ENCODE measurements around the gene CFDP1.

CFDP1 gene

DNA sequence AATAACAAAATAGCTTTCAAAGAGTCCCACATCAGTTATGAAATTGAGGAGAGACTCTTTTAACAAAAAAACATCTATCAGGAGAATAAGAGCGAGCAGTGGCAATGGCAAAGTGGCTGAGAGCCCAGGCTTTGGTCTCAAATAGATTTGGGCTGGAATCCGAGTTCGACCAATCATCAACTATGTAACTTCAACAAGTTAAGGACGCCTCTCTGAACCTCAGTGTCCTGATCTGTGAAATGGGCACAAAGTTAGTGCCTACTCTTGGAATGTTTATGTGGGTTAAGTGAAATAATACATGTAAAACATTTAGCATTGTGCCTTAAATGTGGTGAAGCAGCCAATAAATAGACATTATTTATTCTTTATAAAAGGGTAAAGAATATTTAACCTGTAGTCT is 45.4 kb downstream of the CFDP1 start:
- Histone ChIP-seq H3K36me3 (peaks cover 20 to 71% (median 51%) of the 10 kb centered on the region in 11 experiments), H4K20me1 (peaks cover 9 to 100% (median 68%) of the 10 kb centered on the region in 11 experiments; a peak in 20 of 22 replicates), H3K4me2 (no peak overlapping the region), H3K9ac (no peak overlapping the region), H3K27me3 (peaks cover 0 to 96% (median 5%) of the 10 kb centered on the region in 11 experiments; a peak in 11 of 22 replicates), H3K4me3 (no peak overlapping the region), H3K9me3 (replicated peaks in 1 of 11) (no peaks in the 10 kb centered on the region), H3K4me1 (peaks cover 0 to 21% (median 17%) of the 10 kb centered on the region in 10 experiments; a peak in 13 of 20 replicates), H3K27ac (no peak overlapping the region)
- TF ChIP-seq Cebpa-rat (IDR thresholded peaks at IDR 0.05), result no peak

DNA sequence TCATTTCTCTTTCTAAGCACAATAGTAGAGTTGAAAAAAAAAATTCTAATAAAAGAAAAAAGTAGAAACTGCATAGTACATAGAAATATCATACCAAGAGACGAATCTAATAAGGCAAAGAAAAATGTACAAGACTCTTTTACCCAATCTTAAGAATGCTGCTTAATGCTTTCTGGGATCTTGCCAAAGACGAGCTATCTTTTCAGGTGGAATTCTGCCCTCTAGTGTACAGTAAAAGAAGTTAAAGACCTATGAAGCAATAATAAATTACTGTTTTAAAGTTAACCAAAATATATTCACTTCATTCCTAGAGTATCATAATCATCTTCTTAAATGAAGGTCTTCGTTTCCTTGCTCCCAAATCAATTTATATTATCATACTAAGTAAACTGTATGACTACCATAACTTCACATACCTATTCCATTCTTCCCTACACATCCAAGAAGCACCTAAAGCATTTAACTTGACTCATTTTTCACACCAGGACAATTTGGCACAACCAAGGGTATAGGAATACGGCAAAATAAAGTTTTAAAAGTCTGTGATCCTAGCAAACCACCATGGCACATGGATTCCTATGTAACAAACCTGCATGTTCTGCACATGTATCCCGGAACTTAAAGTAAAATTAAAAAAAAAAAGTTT is 47.7 kb downstream of the CFDP1 start:
- Histone ChIP-seq H3K9ac (no peak overlapping the region), H3K27me3 (peaks cover 0 to 98% (median 27%) of the 10 kb centered on the region in 11 experiments; a peak in 15 of 22 replicates), H3K4me1 (peaks cover 5 to 25% (median 20%) of the 10 kb centered on the region in 10 experiments), H4K20me1 (peaks cover 27 to 100% (median 89%) of the 10 kb centered on the region in 11 experiments), H3K36me3 (peaks cover 6 to 60% (median 37%) of the 10 kb centered on the region in 11 experiments; a peak in 21 of 22 replicates), H3K9me3 (replicated peaks in 1 of 11) (no peaks in the 10 kb centered on the region), H3K4me2 (no peak overlapping the region), H3K27ac (no peak overlapping the region), H3K4me3 (no peak overlapping the region)
- peak in 1 of 11 experiments; percentile 64; a peak in 2 of 22 replicates for TF ChIP-seq Cebpa-rat (IDR thresholded peaks at IDR 0.05)

DNA sequence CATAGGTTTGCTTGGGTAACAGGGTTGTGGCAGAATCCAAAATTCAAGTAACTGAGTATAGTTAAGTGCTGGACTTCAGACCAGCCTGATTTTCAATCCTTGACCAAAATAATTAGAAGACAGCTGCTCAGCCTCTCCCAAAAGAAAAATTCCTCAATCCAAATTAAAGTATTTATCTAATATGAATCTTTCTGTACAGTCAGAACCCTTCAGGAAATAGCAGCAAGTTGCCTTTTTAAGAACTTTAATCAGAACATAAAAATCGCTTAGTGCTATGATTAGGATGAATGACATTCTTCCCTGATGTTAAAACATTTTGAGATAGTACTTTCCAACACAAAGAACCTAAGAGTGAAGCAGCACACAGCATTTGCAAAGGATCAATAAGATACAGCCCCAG is 50.2 kb downstream of the CFDP1 start:
- H4K20me1 ChIP-seq, result peaks cover 50 to 100% (median 92%) of the 10 kb centered on the region in 11 experiments
- H3K36me3 ChIP-seq, result peaks cover 0 to 48% (median 27%) of the 10 kb centered on the region in 11 experiments; a peak in 20 of 22 replicates
- H3K9ac ChIP-seq, result no peak overlapping the region
- H3K27ac ChIP-seq, result no peak overlapping the region
- no peak overlapping the region for H3K4me3 ChIP-seq
- H3K4me1 ChIP-seq, result peaks cover 9 to 22% (median 18%) of the 10 kb centered on the region in 10 experiments; a peak in 19 of 20 replicates
- H3K27me3 ChIP-seq, result peaks cover 0 to 98% (median 40%) of the 10 kb centered on the region in 11 experiments; a peak in 15 of 22 replicates
- no peaks in the 10 kb centered on the region for H3K9me3 ChIP-seq (replicated peaks in 1 of 11)
- H3K4me2 ChIP-seq, result no peak overlapping the region
- no peak for TF ChIP-seq Cebpa-rat (IDR thresholded peaks at IDR 0.05)

DNA sequence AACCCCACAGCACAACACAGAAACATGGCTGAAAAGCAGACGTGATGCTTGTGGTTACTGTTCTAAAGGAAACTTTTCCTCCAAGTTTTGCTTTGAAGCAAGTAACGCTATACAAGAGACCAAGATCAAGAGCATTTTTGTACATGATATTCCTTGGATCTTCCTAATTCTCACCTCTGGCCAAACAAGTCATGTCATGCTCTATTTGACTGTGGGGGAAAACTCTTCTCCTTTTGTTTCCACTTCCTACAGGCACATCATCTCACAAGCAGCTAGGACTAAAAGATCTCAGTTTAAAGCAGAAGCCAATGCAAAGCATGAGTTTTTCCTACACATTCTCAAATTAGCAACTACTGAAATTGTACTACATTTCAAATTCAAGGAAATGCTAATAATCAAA is 50.7 kb downstream of the CFDP1 start:
- no peak overlapping the region for H3K27ac ChIP-seq
- no peak for TF ChIP-seq Cebpa-rat (IDR thresholded peaks at IDR 0.05)
- peaks cover 4 to 48% (median 30%) of the 10 kb centered on the region in 11 experiments; a peak in 21 of 22 replicates for H3K36me3 ChIP-seq
- H3K4me1 ChIP-seq, result peaks cover 9 to 22% (median 18%) of the 10 kb centered on the region in 10 experiments; a peak in 19 of 20 replicates
- no peak overlapping the region for H3K9ac ChIP-seq
- no peaks in the 10 kb centered on the region for H3K9me3 ChIP-seq (replicated peaks in 1 of 11)
- H3K4me2 ChIP-seq, result no peak overlapping the region
- H3K4me3 ChIP-seq, result no peak overlapping the region
- peaks cover 0 to 98% (median 45%) of the 10 kb centered on the region in 11 experiments; a peak in 15 of 22 replicates for H3K27me3 ChIP-seq
- peaks cover 55 to 100% (median 93%) of the 10 kb centered on the region in 11 experiments for H4K20me1 ChIP-seq

DNA sequence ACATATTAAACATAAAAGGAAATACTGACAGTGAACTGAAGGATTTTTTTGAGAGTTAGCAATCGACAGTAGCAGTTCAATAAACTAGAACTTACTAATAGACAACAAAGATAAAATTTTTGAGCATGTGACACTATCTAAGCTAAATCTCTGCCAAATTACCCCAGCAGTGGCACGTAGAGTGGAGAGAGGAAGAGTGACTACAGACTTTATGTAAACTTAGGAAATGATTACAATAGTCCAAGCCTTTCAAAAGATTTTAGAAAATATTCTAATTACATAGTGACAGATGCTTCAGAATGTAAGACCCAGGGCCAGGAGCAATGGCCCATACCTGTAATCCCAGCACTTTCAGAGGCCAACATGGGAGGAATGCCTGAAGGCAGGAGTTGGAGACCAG is 52.4 kb downstream of the CFDP1 start:
- H4K20me1 ChIP-seq, result peaks cover 65 to 100% (median 95%) of the 10 kb centered on the region in 11 experiments
- H3K9me3 ChIP-seq (replicated peaks in 1 of 11), result no peaks in the 10 kb centered on the region
- no peak overlapping the region for H3K27ac ChIP-seq
- H3K4me2 ChIP-seq, result peak overlapping the region; percentile 16 to 70 (median 45); a peak in 15 of 22 replicates
- TF ChIP-seq Cebpa-rat (IDR thresholded peaks at IDR 0.05), result no peak
- H3K36me3 ChIP-seq, result peaks cover 16 to 58% (median 42%) of the 10 kb centered on the region in 11 experiments
- peaks cover 0 to 98% (median 59%) of the 10 kb centered on the region in 11 experiments; a peak in 15 of 22 replicates for H3K27me3 ChIP-seq
- no peak overlapping the region for H3K4me3 ChIP-seq
- peaks cover 9 to 22% (median 18%) of the 10 kb centered on the region in 10 experiments; a peak in 19 of 20 replicates for H3K4me1 ChIP-seq
- no peak overlapping the region for H3K9ac ChIP-seq

DNA sequence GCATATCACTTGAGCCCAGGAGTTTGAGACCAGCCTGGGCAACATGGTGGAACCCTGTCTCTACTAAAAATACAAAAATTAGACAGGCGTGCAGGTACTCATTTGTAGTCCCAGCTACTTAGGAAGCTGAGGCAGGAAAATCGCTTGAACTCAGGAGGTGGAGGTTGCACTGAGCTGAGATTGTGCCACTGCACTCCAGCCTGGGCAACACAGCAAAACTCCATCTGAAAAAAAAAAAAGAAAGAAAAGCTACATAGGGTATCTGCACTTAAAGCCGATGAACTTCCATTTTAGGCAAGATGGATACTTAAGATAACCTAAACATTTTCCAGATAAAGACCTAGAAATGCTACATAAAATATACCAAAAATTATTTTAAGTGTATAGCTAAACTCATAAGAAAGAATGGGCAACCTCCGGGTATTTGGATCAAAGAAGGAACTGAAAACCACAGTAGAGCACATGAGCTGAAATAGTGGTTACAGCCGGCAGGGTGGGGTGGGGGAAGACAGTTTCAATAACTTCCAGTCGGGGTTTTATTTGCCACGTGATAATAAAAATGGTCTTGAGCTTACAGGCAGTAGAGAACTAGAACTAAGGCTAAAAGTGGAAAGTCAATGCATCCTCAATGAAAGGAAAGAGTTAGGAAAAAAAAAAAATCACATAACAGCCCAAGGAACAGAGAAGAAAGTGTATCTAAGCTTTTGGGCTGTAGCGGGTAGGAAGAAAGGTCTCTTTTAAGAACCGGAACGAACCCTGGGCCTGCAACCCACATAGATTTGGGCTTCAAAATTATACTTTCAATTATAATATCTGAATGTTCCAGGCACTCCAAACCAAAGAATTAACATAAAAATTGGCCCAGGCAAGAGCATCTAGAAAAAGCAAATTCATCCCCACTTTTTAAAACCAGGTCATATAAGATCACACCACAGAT is 53.1 kb downstream of the CFDP1 start:
- Histone ChIP-seq H3K27me3 (peaks cover 0 to 98% (median 59%) of the 10 kb centered on the region in 11 experiments; a peak in 15 of 22 replicates), H3K36me3 (peaks cover 16 to 64% (median 47%) of the 10 kb centered on the region in 11 experiments), H3K4me1 (peaks cover 9 to 22% (median 18%) of the 10 kb centered on the region in 10 experiments; a peak in 19 of 20 replicates), H4K20me1 (peaks cover 67 to 100% (median 96%) of the 10 kb centered on the region in 11 experiments), H3K9me3 (replicated peaks in 1 of 11) (no peaks in the 10 kb centered on the region), H3K4me3 (no peak overlapping the region), H3K4me2 (peak overlapping the region; percentile 28 to 70 (median 47); a peak in 18 of 22 replicates), H3K9ac (no peak overlapping the region), H3K27ac (no peak overlapping the region)
- no peak for TF ChIP-seq Cebpa-rat (IDR thresholded peaks at IDR 0.05)

DNA sequence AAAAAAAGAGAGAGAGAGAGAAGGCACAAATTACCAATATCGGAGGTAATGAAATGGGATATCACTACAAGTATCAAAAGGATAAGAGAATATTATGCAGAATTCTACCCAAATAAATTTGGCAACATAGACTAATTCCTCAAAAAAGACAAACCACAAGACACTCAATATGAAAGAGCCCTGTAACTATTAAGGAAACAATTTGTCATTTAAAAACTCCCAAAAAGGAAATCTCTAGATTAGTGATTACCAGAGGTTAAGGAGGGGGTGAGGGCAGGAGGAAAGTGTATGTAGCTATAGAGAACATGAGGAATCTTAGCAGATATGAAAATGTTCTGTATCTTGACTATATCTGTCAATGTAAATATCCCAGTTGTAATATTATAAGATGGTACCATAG is 54.0 kb downstream of the CFDP1 start:
- H3K4me3 ChIP-seq, result no peak overlapping the region
- H3K36me3 ChIP-seq, result peaks cover 16 to 65% (median 47%) of the 10 kb centered on the region in 11 experiments
- no peak overlapping the region for H3K9ac ChIP-seq
- peaks cover 66 to 100% (median 98%) of the 10 kb centered on the region in 11 experiments for H4K20me1 ChIP-seq
- TF ChIP-seq Cebpa-rat (IDR thresholded peaks at IDR 0.05), result no peak
- H3K27me3 ChIP-seq, result peaks cover 0 to 100% (median 59%) of the 10 kb centered on the region in 11 experiments; a peak in 15 of 22 replicates
- no peaks in the 10 kb centered on the region for H3K9me3 ChIP-seq (replicated peaks in 1 of 11)
- peak overlapping the region in 5 of 11 experiments; percentile 53 to 70 (median 58); a peak in 7 of 22 replicates for H3K4me2 ChIP-seq
- peaks cover 9 to 22% (median 18%) of the 10 kb centered on the region in 10 experiments; a peak in 19 of 20 replicates for H3K4me1 ChIP-seq
- no peak overlapping the region for H3K27ac ChIP-seq

DNA sequence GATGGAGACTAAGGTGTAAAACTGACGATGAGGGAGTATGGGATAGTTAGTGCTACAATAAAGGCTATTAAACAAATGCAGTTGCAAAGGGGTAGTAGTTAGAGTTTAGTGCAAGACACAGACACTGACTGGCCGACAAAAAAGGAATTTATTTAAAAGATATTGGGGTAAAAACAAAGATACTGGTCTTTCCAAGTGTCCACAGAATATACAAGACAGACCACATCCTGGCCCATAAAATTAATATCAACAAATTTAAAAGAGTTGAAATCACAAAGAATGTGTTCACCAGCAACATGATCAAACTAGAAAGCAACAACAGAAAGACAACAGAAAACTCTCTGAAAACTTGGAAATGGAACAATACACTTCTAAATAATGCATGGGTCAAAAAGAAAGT is 54.7 kb downstream of the CFDP1 start:
- no peak for TF ChIP-seq Cebpa-rat (IDR thresholded peaks at IDR 0.05)
- Histone ChIP-seq H3K27me3 (peaks cover 0 to 100% (median 59%) of the 10 kb centered on the region in 11 experiments; a peak in 15 of 22 replicates), H3K4me3 (no peak overlapping the region), H3K9me3 (replicated peaks in 1 of 11) (no peaks in the 10 kb centered on the region), H3K4me1 (peaks cover 9 to 22% (median 18%) of the 10 kb centered on the region in 10 experiments; a peak in 19 of 20 replicates), H3K9ac (no peak overlapping the region), H3K4me2 (no peak overlapping the region), H3K36me3 (peaks cover 20 to 67% (median 52%) of the 10 kb centered on the region in 11 experiments), H3K27ac (no peak overlapping the region), H4K20me1 (peaks cover 61 to 100% (median 98%) of the 10 kb centered on the region in 11 experiments)

Data from BLaER1 treated with 17β-estradiol and CSF1 and Interleukin-3, amounts not matched to agents 10 nM and 100 nM (cell line).